Endodermal cell (in vitro differentiated cells): ENCODE measurements around the gene ATRX. TPM values are rescaled to one million over a fixed set of nuclear protein-coding genes. Genes with fewer than 3 reads are reported as not detected.
A peak's percentile ranks its signal among the peaks of the same experiment; 100 is the strongest.
"Not testable (repeated sequence)": the region's sequence is repeated elsewhere in the genome, so short reads cannot be mapped to it uniquely, and the experiment has no call there.

ENCODE experiments used
- DNase-seq: peaks from one replicate; pipeline ENCODE4 v3.0.0-alpha.2; 2017
- H3K27ac ChIP-seq: 2 replicates; pipeline ENCODE4 v1.5.1; 2013; ENCODE audit warnings: mild to moderate bottlenecking, low read depth, low read length, moderate library complexity
- H3K27me3 ChIP-seq: 2 replicates; pipeline ENCODE4 v1.6.1; 2013; ENCODE audit warnings: mild to moderate bottlenecking, low read length, moderate library complexity; ENCODE audit not compliant: insufficient read depth, control insufficient read depth, poor library complexity, severe bottlenecking
- H3K36me3 ChIP-seq: 2 replicates; pipeline ENCODE4 v1.7.0; 2013; ENCODE audit warnings: mild to moderate bottlenecking, low read length, moderate library complexity; ENCODE audit not compliant: control insufficient read depth, insufficient read depth
- H3K4me1 ChIP-seq: one replicate; pipeline ENCODE4 v1.7.0; 2013; ENCODE audit warnings: low read length; ENCODE audit not compliant: control insufficient read depth, insufficient read depth
- H3K4me3 ChIP-seq: 2 replicates; pipeline ENCODE4 v1.5.1; 2013; ENCODE audit warnings: mild to moderate bottlenecking, low read length, moderate library complexity
- H3K9ac ChIP-seq: 2 replicates; pipeline ENCODE4 v1.6.1; 2013; ENCODE audit warnings: mild to moderate bottlenecking, low read length, moderate library complexity; ENCODE audit not compliant: poor library complexity, severe bottlenecking; ENCODE audit errors: extremely low read depth
- H3K9me3 ChIP-seq: 2 replicates; pipeline ENCODE4 v1.6.1; 2013; ENCODE audit warnings: mild to moderate bottlenecking, low read length, moderate library complexity; ENCODE audit not compliant: control insufficient read depth
- H3K27ac Mint-ChIP-seq: 2 replicates; pipeline ENCODE4 v1.8.0; 2020; ENCODE audit warnings: mixed read lengths
- H3K27me3 Mint-ChIP-seq: 2 replicates; pipeline ENCODE4 v1.8.0; 2021; ENCODE audit warnings: mild to moderate bottlenecking, mixed read lengths; ENCODE audit not compliant: insufficient read depth
- H3K36me3 Mint-ChIP-seq: 2 replicates; pipeline ENCODE4 v1.8.0; 2020; ENCODE audit warnings: low read depth, mixed read lengths
- H3K4me1 Mint-ChIP-seq: 2 replicates; pipeline ENCODE4 v1.8.0; 2020; ENCODE audit warnings: mixed read lengths
- H3K4me3 Mint-ChIP-seq: 2 replicates; pipeline ENCODE4 v1.8.0; 2020; ENCODE audit warnings: mild to moderate bottlenecking, moderate library complexity, mixed read lengths
- H3K9me3 Mint-ChIP-seq: 2 replicates; pipeline ENCODE4 v1.8.0; 2020; ENCODE audit warnings: mild to moderate bottlenecking, mixed read lengths
- CTCF ChIP-seq: fragments of 200-600 bp; sonication (generic); conservative IDR thresholded peaks from 2 replicates; pipeline ENCODE4 v1.5.0; 2021; ENCODE audit warnings: antibody characterized with exemption, mild to moderate bottlenecking
- WGBS, 2 experiments: methylation state at CpG; one replicate each; pipeline versions ENCODE4 v1.1.5 to v1.1.7; 2013; ENCODE audit warnings: missing lambda C conversion rate in 2 of 2, mixed read lengths in 1 of 2; ENCODE audit not compliant: insufficient coverage in 1 of 2, insufficient read length in 1 of 2; 5-methylcytosine and 5-hydroxymethylcytosine counted together
- total RNA-seq, 2 donors: library from RNA; stranded (reverse); fragmentation: NEBNext Ultra II Directional in 1 of 2; extraction: Animal tissue kit (Norgen Biotek cat#: 25700) in 1 of 2; gene quantifications; 2 replicates in 1 of 2; 3 replicates in 1 of 2; pipeline ENCODE4 v1.2.1, GENCODE V29; 2021

The ATRX gene
- total RNA-seq, 2 donors from 2014 or later = 120 to 137 TPM

- Histone ChIP-seq H3K27me3 (no peaks in the 10 kb centered on the region), H3K27ac (no peak overlapping the region), H3K9ac (no peak overlapping the region), H3K36me3 (peaks cover 22% of the 10 kb centered on the region), H3K4me1 (no peaks in the 10 kb centered on the region), H3K9me3 (no peaks in the 10 kb centered on the region), H3K4me3 (no peak overlapping the region)
- TF ChIP-seq CTCF = no peak
- H3K4me3 Mint-ChIP-seq = no peak overlapping the region
- no peaks in the 10 kb centered on the region for H3K27me3 Mint-ChIP-seq
- no peak overlapping the region for H3K27ac Mint-ChIP-seq
- DNase-seq = no peak
- peaks cover 5% of the 10 kb centered on the region for H3K4me1 Mint-ChIP-seq
- 100% methylated on average over 1 of the region's 1 CpG; no CpG with 5 or more reads in 1 of the 2 experiments for WGBS, 2 experiments
- H3K36me3 Mint-ChIP-seq = peaks cover 43% of the 10 kb centered on the region
- H3K9me3 Mint-ChIP-seq = peaks cover 59% of the 10 kb centered on the region
Observed at GRCh38 chrX:77510007-77510406, 276.0 kb downstream of the ATRX start.

- no peak for TF ChIP-seq CTCF
- peaks cover 7% of the 10 kb centered on the region for H3K36me3 ChIP-seq
- H3K4me3 Mint-ChIP-seq = no peak overlapping the region
- H3K27ac ChIP-seq = no peak overlapping the region
- peaks cover 18% of the 10 kb centered on the region for H3K4me1 Mint-ChIP-seq
- H3K36me3 Mint-ChIP-seq = peaks cover 13% of the 10 kb centered on the region
- no peak overlapping the region for H3K4me3 ChIP-seq
- no peak overlapping the region for H3K27ac Mint-ChIP-seq
- no peak for DNase-seq
- no peaks in the 10 kb centered on the region for H3K4me1 ChIP-seq
- no peak overlapping the region for H3K9ac ChIP-seq
- no peaks in the 10 kb centered on the region for H3K27me3 ChIP-seq
- H3K27me3 Mint-ChIP-seq = no peaks in the 10 kb centered on the region
- peaks cover 40% of the 10 kb centered on the region for H3K9me3 Mint-ChIP-seq
- 98 to 100% methylated on average over 1 to 2 of the region's 2 CpGs for WGBS, 2 experiments
- no peaks in the 10 kb centered on the region for H3K9me3 ChIP-seq
Observed at GRCh38 chrX:77505227-77505626, 280.8 kb downstream of the ATRX start.

- Histone ChIP-seq H3K9ac (no peak overlapping the region), H3K27ac (no peak overlapping the region), H3K27me3 (no peaks in the 10 kb centered on the region), H3K9me3 (no peaks in the 10 kb centered on the region), H3K4me3 (no peak overlapping the region), H3K4me1 (no peaks in the 10 kb centered on the region), H3K36me3 (peaks cover 7% of the 10 kb centered on the region)
- H3K4me1 Mint-ChIP-seq = peaks cover 18% of the 10 kb centered on the region
- no peak for DNase-seq
- WGBS, 2 experiments = 28% methylated on average over 2 of the region's 2 CpGs; no CpG with 5 or more reads in 1 of the 2 experiments
- no peak for TF ChIP-seq CTCF
- peak overlapping the region; percentile 24 for H3K27ac Mint-ChIP-seq
- H3K9me3 Mint-ChIP-seq = peaks cover 41% of the 10 kb centered on the region
- no peaks in the 10 kb centered on the region for H3K27me3 Mint-ChIP-seq
- peaks cover 5% of the 10 kb centered on the region for H3K36me3 Mint-ChIP-seq
- H3K4me3 Mint-ChIP-seq = no peak overlapping the region
Observed at GRCh38 chrX:77502951-77503525, 283.0 kb downstream of the ATRX start.

DNA sequence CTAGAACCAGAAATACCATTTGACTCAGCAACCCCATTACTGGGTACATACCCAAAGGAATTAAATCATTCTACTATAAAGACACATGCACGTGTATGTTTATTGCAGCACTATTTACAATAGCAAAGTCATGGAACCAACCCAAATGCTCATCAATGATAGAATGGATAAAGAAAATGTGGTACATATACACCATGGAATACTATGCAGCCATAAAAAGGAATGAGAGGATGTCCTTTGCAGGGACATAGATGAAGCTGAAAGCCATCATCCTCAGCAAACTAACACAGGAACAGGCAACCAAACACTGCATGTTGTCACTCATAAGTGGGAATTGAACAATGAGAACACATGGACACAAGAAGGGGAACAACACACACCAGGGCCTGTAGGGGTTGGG, 285.9 kb downstream of the ATRX start:
- not testable (repeated sequence) for H3K36me3 ChIP-seq, H3K4me1 ChIP-seq, H3K27me3 Mint-ChIP-seq, DNase-seq, H3K27me3 ChIP-seq, H3K27ac Mint-ChIP-seq, H3K4me3 Mint-ChIP-seq, H3K27ac ChIP-seq, H3K4me3 ChIP-seq, H3K36me3 Mint-ChIP-seq, H3K9ac ChIP-seq, H3K9me3 ChIP-seq
- H3K4me1 Mint-ChIP-seq = peaks cover 15% of the 10 kb centered on the region
- peaks cover 56% of the 10 kb centered on the region for H3K9me3 Mint-ChIP-seq
- WGBS, 2 experiments = 100% methylated on average over 1 of the region's 1 CpG; no CpG with 5 or more reads in 1 of the 2 experiments
